ENCODE data around the gene CLCN2.

Gene CLCN2

DNA sequence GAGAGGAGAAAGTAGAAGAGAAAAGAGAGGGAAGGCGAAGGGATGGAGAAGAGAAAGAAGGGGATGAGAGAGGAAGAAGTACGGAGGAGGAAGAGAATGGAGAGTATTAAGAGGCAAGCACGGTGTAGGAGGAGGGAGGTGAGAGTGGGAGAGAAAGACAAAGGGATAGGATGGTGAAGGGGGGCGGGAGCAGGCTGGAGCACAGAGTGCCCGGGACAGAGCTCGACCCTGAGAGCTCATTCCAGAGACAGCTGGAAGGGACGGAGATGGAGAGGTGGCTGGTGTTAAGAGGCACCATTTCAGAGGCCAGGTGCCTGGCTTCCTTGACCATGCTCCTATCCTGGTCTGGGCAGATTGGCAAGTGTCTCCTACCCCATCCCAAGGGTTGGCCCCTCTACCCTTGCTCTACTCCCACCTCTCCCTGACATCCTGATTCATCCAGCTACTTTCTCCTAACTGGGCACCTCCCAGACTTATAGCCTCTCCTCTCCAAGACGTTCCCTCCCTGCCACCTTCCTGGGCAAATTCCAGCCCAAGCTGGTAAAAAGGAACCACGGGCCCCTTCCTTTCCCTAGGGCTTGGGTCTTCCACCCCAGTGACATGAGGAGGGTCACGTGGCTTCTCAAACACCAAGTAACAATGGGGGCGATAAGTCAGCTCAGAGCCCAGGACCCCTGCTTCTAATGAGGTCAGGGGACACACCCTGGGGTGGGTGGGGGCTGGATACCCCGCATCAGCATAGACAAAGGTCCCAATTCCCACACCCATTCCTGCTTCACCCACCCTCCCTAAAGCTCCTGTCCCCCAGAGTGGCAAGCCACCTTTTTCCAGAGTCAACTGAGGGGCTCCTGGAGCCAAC, 1.1 kb downstream of the CLCN2 start:
- DNase-seq (ENCODE audit: low read depth, low spot score), result no peak

DNA sequence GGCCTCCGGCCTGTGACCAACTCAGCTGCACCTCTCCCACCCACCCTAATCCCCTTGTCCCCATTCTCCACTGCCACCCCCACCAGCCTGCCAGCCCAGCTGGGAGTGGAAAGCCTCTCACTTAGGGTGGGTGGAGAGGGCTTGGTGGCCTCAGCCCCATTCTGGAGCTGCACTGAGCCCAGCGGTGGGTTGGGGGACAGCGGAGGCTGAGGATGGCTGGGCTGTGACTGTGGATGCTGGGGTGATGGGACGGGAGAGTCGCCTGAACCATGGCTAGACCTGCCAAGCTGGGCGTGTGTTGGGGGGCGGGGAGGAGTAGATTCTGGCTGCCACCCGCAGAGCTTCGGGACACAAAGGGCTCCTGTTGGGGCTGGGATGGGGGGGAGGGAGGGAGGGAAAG, 1.8 kb downstream of the CLCN2 start:
- no peak for DNase-seq (ENCODE audit: low read depth, low spot score)

DNA sequence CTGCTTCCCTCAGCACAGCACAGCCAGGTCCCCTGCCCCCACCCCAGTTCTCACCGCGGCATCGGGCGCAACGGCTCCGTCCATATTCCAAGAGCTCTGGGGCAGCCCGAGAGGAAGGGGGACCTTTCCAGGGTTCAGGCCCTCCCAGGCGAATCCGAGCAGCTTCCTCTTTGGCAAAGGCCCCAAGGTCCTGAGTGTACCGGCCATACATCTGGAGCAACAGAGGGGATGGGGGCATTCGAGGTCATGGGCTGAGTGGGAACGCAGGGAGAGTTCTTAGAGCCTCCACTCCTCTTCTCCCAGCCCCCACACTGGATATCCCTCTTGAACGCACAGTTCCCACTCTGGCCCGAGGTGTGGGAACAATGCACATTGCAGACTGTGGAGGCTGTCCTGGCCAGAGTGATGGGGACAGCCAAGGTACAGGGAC, 2.5 kb downstream of the CLCN2 start:
- no peak for DNase-seq (ENCODE audit: low read depth, low spot score)

DNA sequence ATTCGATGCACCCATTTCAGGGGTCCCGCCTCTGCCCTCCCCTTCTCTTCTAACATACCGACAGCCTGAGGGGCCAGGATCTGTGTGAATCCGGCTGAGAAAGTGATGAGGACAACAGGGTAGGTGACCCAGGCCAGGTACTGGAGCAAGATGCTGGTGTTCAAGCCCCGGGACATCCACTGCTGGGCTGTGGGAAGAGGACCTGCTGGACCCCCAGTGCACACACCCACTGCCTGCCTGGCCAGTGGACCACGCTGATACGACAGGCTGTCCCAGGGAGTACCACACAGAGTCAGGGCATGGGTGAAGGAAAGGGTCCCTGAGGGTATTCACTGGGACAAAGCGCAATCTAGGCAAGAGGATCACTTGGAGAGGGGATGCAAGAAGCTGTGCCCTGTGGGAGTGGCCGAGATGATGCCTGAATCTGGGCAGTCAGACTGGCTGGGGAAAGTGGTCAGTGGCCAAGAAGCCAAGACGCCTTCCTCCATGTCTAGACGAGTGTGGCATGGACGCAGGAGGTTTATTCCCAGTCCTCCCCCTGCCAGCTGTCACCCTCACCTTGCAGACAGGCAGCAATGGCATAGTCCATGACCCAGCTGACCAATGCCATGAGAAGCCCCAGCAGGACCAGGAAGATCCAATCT, 3.2 kb downstream of the CLCN2 start:
- no peak for DNase-seq (ENCODE audit: low read depth, low spot score)

DNA sequence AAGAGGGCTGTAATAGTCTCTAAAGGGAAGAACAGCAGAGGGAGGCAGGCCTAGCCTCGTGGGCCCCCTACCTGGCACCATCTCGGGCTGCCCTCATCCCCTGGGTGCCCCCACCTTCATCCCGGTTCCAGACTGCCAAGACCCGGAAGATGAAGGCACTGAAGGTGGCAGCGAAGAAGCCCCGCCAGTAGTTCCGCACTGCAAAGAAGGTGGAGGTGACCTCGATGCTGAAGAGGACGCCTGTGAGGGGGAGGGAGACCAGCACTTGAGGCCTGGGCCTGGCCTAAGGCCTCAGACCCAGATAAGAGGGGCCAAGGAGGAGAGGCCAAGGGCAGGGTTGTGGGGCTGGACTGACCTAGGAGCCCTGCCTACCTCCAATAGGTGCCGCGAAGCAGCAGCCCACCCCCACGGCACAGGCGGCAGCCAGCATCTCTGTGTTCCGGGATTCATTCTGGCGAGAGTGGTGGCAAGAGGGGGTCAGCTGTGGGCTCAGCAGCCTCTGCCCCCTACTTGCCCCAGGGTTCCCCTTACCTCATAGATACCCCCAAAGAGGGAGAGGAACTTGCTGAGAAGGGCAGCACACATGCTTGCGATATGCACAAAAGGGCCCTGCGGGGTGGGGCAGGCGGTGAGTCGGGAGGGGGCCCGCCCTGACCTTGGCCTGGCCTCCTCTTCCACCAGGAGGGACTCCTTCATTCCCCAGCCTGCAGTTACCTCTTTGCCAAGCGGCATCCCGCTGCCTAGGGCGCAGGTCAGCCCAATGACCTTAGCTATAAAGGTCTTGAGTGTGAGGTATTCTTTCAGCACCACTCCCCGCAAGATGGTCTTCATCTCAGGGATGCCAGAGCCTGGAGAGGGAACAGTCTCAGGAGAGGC, 3.9 kb downstream of the CLCN2 start:
- no peak for DNase-seq (ENCODE audit: low read depth, low spot score)

DNA sequence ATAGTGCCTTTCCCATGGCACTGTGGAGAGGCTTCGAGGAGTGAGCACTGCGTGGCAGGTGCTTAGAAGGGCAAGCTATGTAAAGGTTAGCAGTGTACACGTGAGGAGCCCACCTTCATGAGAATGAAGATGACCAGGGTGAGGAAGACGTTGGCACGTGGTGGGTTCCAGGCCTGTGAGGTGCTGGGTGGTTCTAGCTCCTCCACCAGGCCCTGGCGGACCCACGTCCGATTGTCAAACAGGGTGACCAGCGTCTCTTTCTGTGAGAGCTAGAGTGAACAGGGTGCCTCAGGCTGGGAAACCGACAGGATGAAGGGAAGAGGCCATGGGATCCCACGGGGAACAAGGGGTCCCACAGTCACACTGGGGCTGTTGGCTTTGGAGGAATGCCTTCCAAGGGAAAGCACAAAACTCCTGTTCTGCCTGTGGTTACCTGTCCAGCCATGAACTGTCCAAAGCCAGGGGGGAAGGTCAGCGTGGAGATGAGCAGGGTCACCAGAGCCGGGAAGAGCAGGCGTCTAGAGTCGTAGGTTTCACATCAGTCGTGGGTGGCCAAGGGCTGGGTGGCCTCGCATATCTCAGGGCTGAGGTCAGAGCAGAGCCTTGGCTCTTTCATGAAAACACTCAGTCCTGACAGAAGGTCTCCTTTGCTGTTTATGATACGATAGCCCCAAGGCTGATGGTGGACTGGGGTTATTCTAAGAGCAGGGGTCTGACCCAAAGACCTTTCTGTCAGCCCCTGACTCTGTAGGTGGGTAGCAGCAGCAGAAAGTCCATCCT, 6.0 kb downstream of the CLCN2 start:
- DNase-seq (ENCODE audit: low read depth, low spot score), result no peak

DNA sequence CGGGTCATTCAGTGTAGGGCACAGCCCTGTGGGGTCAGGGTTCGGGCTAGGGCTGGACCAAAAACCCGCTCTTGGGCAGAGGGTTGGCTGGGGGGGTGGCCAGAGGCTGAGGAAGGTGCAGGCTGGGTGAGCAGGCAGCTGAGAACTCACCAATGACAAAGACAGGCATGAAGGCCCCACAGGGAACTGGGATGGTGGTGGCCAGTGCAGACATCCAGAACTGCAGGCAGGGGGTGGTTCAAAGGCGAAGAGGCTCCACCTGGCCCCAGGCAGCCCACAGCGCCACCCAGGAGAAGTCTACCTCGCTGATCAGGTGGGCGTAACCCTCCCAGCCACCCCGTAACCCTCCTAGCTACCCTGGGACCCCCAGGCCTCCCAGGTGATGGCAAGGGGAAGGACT, 6.7 kb downstream of the CLCN2 start:
- DNase-seq (ENCODE audit: low read depth, low spot score), result no peak

DNA sequence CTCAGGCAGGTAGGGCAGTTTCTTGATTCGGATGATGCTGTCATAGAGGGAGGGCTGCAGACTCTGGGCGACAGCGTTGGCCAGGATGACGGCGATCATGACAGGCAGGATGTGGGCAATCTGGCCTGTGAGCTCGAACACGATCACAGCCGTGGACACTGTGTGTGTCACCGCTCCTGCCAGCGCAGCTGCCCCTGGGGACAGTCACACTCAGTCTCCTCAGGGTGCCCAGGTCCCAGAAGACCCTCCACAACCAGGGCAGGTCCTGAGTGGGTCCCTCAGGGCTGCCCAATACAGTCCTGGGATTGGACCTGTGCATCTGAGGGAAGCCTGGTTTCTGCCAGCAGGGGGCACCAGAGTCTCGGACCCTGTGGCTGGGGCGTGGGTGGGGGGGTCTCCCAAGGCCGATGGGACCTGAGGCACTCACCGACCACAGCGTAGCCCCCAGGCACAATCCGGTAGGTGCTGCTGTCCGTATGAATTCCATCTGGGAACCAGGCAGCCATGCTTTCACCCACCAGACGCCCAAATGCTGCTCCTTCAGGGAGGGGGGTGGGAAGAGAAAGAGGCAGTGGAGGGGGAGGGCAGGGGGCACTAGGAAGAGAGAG, 7.2 kb downstream of the CLCN2 start:
- no peak for DNase-seq (ENCODE audit: low read depth, low spot score)

DNA sequence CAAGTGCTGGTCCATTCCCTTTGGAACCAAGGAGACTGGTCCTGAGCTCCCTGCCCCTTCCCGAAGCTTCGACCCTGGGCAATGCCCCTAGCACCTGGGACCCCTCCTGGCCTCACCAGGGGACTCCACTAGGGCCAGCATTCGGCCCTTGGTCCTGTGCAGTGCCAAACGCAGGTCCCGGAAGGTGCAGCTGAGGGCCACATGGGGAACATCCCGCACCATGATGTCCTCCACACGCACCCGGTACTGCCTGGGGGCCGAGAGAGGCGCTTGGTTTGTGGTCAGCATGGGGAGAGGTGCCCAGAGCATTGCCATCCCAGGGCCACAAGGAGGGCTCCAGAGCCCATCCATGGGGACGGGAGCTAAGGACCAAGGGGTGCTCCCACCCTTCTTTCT, 7.9 kb downstream of the CLCN2 start:
- no peak for DNase-seq (ENCODE audit: low read depth, low spot score)

DNA sequence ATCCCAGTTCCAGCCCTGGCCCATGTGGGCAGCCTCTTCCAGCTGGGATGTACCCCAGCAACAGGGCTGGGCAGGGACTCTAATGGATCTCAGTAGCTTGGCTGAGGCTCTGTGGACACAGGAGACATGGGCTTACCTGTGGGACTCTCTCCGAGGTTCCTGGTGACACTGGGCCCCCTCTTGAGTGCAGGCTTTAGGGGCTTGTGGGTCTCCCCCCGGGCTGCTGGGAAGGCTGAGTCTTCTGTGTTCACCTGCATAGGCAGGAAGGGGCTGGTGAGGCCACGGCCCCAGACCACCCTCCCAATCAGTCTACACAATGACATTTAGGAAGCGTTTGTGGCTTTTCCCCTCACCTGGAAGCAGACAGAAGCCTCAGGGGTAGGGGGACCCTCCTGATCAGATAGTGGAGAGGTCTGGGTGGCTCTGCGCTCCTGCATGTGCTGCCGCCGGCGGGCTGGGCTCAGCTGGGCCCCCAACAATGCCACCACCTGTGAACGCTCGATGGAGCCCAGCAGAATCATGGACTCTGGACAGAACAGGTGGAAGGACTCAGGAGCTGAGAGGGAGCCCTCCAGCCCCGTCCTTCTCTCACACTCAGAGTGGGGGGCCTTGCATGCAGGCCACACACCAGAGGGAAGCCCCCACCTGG, 8.4 kb downstream of the CLCN2 start:
- no peak for DNase-seq (ENCODE audit: low read depth, low spot score)

DNA sequence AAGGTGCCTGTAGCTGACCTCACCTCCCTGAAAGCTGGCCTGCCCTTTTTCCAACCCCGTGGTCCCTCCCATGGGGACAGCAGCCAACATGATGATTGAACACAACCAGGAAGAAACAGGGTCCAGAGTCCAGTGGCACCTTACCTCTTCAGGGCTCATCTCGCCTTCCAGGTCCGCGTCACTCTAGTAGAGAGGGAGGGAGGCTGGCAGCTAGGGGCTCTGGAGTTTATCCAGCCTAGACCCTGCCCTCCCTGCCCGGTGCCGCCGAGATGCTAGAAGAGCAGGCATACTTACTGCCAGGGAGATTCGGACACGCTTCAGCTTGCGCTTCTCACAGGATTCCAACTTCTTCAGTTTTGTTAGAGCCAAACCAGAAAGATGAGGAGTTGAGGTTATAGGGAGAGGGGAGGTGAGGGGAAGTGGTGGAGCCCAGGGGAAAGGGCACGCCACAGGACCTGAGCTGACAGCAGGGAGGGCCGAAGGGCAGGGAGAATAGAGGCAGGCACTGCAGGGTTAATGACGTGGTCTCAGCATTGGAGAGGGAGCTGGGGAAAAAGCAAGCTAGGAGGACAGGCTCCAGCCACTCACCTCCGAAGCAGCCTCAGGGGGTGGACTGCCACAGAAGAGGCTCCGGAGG, 9.1 kb downstream of the CLCN2 start:
- DNase-seq (ENCODE audit: low read depth, low spot score), result no peak

DNA sequence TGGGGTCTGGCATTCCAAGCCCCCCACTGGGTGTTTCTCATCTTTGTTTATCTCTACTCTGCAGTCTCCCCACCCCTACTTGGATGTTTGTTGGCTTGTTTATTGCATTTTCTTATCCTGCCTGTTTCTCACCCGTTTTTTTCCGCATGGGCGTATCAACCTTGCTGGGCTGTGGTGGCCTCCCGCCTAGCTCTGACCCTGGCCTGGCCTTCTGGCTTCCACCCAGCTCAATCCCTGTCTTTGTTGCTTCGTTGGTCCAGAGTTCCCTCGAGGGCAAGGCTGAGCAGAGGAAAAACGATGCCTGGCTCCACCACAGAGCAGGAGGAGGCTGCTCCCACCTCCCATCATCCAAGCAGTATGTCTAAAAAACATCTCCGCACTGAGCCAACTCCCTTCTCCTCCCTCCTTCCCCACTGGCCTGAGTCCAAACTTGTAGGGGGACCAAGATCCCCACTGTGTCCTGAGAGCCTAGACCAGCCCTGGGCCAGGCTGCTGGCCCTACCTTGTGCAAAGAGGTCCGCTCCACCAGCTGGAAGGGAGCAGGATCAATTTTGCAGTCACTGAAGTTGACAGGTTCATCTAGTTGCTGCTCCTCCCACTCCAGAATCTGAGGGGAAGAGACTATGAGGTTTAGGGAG, 9.8 kb downstream of the CLCN2 start:
- DNase-seq (ENCODE audit: low read depth, low spot score), result peak; percentile 82

DNA sequence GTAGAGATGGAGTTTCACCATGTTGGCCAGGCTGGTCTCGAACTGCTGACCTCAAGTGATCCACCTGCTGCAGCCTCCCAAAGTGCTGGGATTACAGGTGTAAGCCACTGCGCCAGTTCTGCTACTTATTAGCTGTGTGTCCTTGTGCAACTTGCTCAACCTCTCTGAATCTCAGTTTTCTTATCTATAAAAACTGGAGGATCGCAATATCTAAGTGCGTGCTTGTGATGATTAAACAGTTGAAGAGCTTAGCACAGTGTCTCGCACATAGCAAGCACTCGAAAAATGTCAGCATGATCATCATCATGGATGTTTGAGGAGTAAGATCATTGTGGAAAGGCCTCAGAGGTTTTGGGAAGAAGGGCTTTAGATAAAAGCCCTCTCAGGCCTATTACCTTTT, 10.8 kb downstream of the CLCN2 start:
- DNase-seq (ENCODE audit: low read depth, low spot score), result no peak

DNA sequence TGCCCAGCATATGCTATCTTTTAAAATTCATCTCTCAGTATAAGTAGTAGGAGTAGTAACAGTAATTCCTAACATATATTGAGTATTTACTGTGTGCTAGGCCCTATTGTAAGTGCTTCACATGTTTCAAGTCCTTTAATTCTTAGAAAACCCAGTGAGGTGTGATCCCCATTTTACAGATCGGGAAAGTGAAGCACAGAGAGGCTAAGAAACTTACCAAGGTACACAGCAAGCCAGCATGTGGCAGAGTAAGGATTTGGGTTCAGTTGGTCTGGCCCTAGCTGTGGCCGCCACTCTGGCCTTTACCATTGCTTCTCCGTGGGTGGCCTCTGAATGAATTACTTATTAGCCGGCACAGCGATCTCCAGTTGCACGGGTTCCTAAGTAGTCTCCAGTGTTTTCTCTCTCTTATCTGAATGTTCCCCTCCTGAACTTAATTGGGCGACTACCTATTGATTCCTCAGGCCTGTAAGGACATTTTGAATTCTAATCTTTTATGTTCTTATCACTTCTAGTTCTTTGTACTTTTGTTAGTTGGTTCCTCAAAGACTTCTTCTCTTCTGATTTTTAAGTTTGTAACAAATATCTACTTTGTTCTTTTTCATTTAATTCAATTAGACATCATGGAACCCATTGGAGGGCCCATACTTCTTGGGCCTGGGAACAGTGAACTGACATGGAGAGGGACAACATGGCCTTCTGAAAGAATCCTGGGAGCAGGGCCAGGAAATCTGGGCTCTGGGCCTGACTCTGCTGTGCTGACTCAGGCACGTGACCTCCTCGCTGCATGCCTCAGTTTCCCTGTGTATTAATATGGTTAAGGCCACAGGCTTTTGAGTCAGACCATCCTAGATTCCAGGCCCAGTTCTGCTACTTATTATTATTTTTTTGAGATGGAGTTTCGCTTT, 11.6 kb downstream of the CLCN2 start:
- DNase-seq (ENCODE audit: low read depth, low spot score), result no peak

DNA sequence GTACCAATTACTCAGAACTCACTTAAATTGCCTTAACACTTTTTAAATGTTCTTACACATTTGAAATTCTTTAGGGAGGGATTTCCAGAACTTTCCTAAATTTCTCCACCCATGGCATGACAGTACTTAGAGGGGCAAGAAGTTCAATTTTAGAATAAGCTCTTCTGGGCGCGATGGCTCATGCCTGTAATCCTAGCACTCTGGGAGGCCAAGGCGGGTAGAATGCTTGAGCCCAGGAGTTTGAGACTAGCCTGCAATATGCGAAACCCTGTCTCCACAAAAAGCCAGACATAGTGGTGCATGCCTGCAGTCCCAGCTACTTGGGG, 13.4 kb downstream of the CLCN2 start:
- DNase-seq (ENCODE audit: low read depth, low spot score), result no peak

DNA sequence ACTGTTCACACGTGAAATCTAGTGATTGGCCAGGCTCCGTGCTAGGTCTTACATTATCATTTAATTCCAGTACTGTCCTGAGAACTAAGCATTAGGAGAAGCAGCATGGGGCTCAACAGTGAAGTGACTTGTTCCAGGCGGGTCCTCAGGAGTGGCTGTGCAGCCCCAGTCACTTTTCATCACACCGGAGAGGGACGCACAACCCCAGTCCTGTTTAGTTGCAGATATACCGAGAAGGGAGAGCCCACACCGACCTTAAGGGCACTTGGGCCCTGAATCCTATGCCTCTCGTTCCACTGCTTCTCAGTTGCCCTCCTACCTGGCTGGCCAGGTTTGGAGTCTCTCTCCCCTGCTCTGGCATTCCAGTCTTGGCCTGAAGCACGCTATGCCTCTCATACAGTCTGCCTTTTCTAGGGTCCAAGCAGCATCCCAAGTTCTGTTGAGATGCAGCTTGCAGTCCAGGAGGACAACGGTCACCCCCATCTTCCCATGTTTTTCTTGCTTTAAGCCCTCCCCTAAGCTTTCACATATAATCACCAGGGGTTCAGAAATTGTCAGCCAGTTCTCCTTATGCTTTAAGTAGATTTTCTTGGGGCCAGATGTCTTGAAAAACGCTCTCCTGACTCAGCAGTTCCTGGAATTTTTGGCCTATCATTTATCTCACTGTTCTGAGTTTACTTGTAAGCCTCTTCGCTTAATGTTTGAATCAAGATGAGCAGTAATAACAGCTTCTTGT, 13.9 kb downstream of the CLCN2 start:
- DNase-seq (ENCODE audit: low read depth, low spot score), result no peak

DNA sequence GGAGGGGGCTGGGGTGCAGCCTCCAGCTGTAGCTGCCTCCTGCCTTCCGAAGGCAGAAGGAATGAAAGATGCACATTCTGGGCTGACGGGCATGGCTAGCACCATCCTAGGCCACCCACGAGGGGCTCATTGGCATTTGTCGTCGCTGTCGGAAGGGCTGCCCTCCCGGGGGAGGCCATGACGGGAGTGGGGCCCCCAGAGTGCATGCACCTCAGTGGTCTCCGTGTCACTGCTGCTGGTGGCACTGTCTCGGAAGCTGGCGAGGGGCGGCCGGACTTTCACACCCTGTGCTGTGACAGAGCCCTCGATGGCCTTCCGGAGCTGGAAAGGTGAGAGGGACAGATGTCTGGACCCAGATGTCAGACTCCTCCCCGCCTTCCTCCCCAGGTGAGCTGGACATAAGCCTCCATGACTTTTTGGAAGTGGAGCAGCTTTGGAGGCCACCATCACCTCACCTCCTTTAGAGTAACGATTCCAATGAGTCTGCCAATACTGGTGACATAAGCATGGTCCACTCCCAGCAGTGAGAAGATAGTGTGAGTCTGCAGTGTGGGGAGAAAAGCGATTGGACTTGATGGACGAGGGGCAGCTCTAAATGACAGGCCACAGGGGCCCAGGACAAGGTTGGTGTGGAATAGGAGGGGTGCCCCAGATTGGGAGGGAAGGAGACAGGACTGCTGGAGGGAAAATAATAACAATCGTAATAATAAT, 14.8 kb downstream of the CLCN2 start:
- no peak for DNase-seq (ENCODE audit: low read depth, low spot score)
